HepG2 (cell line): ENCODE measurements around the gene USP35. TPM values are rescaled to one million over a fixed set of nuclear protein-coding genes. Genes with fewer than 3 reads are reported as not detected.

Experiments
- FOSL2 ChIP-seq: sonication (generic); formaldehyde crosslinking; IDR thresholded peaks from 2 replicates; pipeline ENCODE4 v1.4.0; 2020; ENCODE audit warnings: missing genetic modification reagents
- REST ChIP-seq, 2 experiments: IDR thresholded peaks; 2 replicates each; pipeline ENCODE4 v1.6.1; 2011 to 2012; ENCODE audit warnings: low read length in 2 of 2, borderline replicate concordance in 1 of 2, low read depth in 1 of 2, mild to moderate bottlenecking in 1 of 2, moderate library complexity in 1 of 2
- SKIL ChIP-seq: sonication (generic); formaldehyde crosslinking; IDR thresholded peaks from 2 replicates; pipeline ENCODE4 v1.8.0; 2022; ENCODE audit warnings: missing genetic modification reagents, mild to moderate bottlenecking, moderate library complexity, borderline replicate concordance
- TARDBP ChIP-seq: sonication (generic); formaldehyde crosslinking; IDR thresholded peaks from 2 replicates; pipeline ENCODE4 v1.8.0; 2022; ENCODE audit warnings: mild to moderate bottlenecking, missing genetic modification reagents
- ZKSCAN5 ChIP-seq: sonication (generic); formaldehyde crosslinking; IDR thresholded peaks from 2 replicates; pipeline ENCODE4 v1.5.1; 2020; ENCODE audit warnings: mild to moderate bottlenecking, missing genetic modification reagents
- ZNF276 ChIP-seq: sonication (generic); formaldehyde crosslinking; IDR thresholded peaks from 2 replicates; pipeline ENCODE4 v1.4.0; 2020; ENCODE audit warnings: mild to moderate bottlenecking, low read depth, missing genetic modification reagents
- ZNF616 ChIP-seq: sonication (generic); formaldehyde crosslinking; IDR thresholded peaks from 2 replicates; pipeline ENCODE4 v1.5.0; 2020; ENCODE audit warnings: low read depth, mild to moderate bottlenecking, missing genetic modification reagents
- ZNF773 ChIP-seq: sonication (generic); formaldehyde crosslinking; IDR thresholded peaks from 2 replicates; pipeline ENCODE4 v1.4.0; 2020; ENCODE audit warnings: missing genetic modification reagents, borderline replicate concordance
- ZSCAN29 ChIP-seq: sonication (generic); formaldehyde crosslinking; conservative IDR thresholded peaks from 2 replicates; pipeline ENCODE4 v1.4.0; 2020; ENCODE audit warnings: mild to moderate bottlenecking, missing genetic modification reagents
- polyA plus RNA-seq, 8 experiments: library from polyadenylated mRNA; depleted of rRNA in 3 of 8; stranded (reverse) in 7 of 8; unstranded in 1 of 8; fragments of >200 nt; fragmentation: Illumina TruSeq in 4 of 8; extraction: Trizol in 4 of 8; gene quantifications; 2 replicates each; pipeline versions ENCODE4 v1.2.1 to v1.2.3, GENCODE V29; 2011 to 2016; ENCODE audit warnings: low read depth in 4 of 8, missing spikeins in 1 of 8, mixed read lengths in 1 of 8; ENCODE audit not compliant: insufficient read depth in 1 of 8
- total RNA-seq, 5 experiments: library from RNA; depleted of rRNA; stranded (reverse); fragments of >200 nt; fragmentation: Illumina TruSeq; extraction: Trizol; gene quantifications; 2 replicates each; pipeline ENCODE4 v1.2.3, GENCODE V29; 2016; ENCODE audit warnings: low read depth in 1 of 5
- TF ChIP-seq, protein P1 (sequence below): sonication (generic); formaldehyde crosslinking; IDR thresholded peaks from 2 replicates; pipeline ENCODE4 v1.5.0; 2020; ENCODE audit warnings: mild to moderate bottlenecking, missing genetic modification reagents, borderline replicate concordance
- TF ChIP-seq, protein P2 (sequence below): sonication (generic); formaldehyde crosslinking; IDR thresholded peaks from 2 replicates; pipeline ENCODE4 v1.4.0; 2020; ENCODE audit warnings: mild to moderate bottlenecking, low read depth, missing genetic modification reagents

USP35 gene
- total and polyA plus RNA-seq, 2 of the 13 experiments (the other 11 are each of a cell fraction or from before 2014, with no cell fraction given): 4.6 to 7.7 TPM

- TF ChIP-seq, protein P1, sequence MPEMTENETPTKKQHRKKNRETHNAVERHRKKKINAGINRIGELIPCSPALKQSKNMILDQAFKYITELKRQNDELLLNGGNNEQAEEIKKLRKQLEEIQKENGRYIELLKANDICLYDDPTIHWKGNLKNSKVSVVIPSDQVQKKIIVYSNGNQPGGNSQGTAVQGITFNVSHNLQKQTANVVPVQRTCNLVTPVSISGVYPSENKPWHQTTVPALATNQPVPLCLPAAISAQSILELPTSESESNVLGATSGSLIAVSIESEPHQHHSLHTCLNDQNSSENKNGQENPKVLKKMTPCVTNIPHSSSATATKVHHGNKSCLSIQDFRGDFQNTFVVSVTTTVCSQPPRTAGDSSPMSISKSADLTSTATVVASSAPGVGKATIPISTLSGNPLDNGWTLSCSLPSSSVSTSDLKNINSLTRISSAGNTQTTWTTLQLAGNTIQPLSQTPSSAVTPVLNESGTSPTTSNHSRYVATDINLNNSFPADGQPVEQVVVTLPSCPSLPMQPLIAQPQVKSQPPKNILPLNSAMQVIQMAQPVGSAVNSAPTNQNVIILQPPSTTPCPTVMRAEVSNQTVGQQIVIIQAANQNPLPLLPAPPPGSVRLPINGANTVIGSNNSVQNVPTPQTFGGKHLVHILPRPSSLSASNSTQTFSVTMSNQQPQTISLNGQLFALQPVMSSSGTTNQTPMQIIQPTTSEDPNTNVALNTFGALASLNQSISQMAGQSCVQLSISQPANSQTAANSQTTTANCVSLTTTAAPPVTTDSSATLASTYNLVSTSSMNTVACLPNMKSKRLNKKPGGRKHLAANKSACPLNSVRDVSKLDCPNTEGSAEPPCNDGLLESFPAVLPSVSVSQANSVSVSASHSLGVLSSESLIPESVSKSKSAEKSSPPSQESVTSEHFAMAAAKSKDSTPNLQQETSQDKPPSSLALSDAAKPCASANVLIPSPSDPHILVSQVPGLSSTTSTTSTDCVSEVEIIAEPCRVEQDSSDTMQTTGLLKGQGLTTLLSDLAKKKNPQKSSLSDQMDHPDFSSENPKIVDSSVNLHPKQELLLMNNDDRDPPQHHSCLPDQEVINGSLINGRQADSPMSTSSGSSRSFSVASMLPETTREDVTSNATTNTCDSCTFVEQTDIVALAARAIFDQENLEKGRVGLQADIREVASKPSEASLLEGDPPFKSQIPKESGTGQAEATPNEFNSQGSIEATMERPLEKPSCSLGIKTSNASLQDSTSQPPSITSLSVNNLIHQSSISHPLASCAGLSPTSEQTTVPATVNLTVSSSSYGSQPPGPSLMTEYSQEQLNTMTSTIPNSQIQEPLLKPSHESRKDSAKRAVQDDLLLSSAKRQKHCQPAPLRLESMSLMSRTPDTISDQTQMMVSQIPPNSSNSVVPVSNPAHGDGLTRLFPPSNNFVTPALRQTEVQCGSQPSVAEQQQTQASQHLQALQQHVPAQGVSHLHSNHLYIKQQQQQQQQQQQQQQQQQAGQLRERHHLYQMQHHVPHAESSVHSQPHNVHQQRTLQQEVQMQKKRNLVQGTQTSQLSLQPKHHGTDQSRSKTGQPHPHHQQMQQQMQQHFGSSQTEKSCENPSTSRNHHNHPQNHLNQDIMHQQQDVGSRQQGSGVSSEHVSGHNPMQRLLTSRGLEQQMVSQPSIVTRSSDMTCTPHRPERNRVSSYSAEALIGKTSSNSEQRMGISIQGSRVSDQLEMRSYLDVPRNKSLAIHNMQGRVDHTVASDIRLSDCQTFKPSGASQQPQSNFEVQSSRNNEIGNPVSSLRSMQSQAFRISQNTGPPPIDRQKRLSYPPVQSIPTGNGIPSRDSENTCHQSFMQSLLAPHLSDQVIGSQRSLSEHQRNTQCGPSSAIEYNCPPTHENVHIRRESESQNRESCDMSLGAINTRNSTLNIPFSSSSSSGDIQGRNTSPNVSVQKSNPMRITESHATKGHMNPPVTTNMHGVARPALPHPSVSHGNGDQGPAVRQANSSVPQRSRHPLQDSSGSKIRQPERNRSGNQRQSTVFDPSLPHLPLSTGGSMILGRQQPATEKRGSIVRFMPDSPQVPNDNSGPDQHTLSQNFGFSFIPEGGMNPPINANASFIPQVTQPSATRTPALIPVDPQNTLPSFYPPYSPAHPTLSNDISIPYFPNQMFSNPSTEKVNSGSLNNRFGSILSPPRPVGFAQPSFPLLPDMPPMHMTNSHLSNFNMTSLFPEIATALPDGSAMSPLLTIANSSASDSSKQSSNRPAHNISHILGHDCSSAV (CRISPR knock-in tag): no peak
- TF ChIP-seq ZNF276 (CRISPR knock-in tag) (no peak), TARDBP (CRISPR knock-in tag) (0 out of 2 replicates have a peak, but pooled peaks have one; percentile 16), SKIL (CRISPR knock-in tag) (no peak), ZSCAN29 (CRISPR knock-in tag) (no peak), ZKSCAN5 (no peak), ZNF616 (no peak), ZNF773 (no peak), REST (IDR thresholded peaks at IDR 0.05; ENCODE audit: borderline replicate concordance in 1 of 2, low read depth in 1 of 2, low read length in 2 of 2) (no peak), FOSL2 (CRISPR knock-in tag) (peak; percentile 95)
- TF ChIP-seq, protein P2, sequence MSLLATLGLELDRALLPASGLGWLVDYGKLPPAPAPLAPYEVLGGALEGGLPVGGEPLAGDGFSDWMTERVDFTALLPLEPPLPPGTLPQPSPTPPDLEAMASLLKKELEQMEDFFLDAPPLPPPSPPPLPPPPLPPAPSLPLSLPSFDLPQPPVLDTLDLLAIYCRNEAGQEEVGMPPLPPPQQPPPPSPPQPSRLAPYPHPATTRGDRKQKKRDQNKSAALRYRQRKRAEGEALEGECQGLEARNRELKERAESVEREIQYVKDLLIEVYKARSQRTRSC: no peak
Observed at GRCh38 chr11:78179459-78180071, 9.2 kb upstream of the USP35 start (continued).
